ENCODE results near the gene GNAT2.

The GNAT2 gene

GRCh38 chr1:109625601-109626560, 6.5 kb upstream of the GNAT2 start:
- DNase-seq = no peak

GRCh38 chr1:109625176-109625575, 5.8 kb upstream of the GNAT2 start:
- DNase-seq = no peak

GRCh38 chr1:109624201-109625010, 5.0 kb upstream of the GNAT2 start:
- DNase-seq = peak; percentile 74

- DNase-seq = peak; percentile 86
Observed at GRCh38 chr1:109623601-109624161, 4.3 kb upstream of the GNAT2 start.

GRCh38 chr1:109622895-109623294, 3.5 kb upstream of the GNAT2 start:
- peak; percentile 92 for DNase-seq

- no peak for DNase-seq
Observed at GRCh38 chr1:109622137-109622892, 2.9 kb upstream of the GNAT2 start.

- peak; percentile 62 for DNase-seq
Observed at GRCh38 chr1:109621379-109622136, 2.1 kb upstream of the GNAT2 start.

GRCh38 chr1:109620841-109621286, 1.4 kb upstream of the GNAT2 start:
- DNase-seq = peak; percentile 97

- no peak for DNase-seq
Observed at GRCh38 chr1:109620401-109620791, 980 bp upstream of the GNAT2 start.

GRCh38 chr1:109618661-109619575, 498 bp downstream of the GNAT2 start:
- DNase-seq = no peak

GRCh38 chr1:109617291-109617801, 2.1 kb downstream of the GNAT2 start:
- no peak for DNase-seq

GRCh38 chr1:109616391-109616790, 3.0 kb downstream of the GNAT2 start:
- no peak for DNase-seq

GRCh38 chr1:109615879-109616278, 3.5 kb downstream of the GNAT2 start:
- peak; percentile 74 for DNase-seq

- DNase-seq = no peak
Observed at GRCh38 chr1:109613361-109614147, 5.9 kb downstream of the GNAT2 start.

GRCh38 chr1:109611308-109611990, 8.0 kb downstream of the GNAT2 start:
- DNase-seq = no peak

- no peak for DNase-seq
Observed at GRCh38 chr1:109610609-109611307, 8.7 kb downstream of the GNAT2 start.

GRCh38 chr1:109609881-109610280, 9.5 kb downstream of the GNAT2 start:
- no peak for DNase-seq

- DNase-seq = no peak
Observed at GRCh38 chr1:109605381-109605780, 14.0 kb downstream of the GNAT2 start.
